Neural cell (in vitro differentiated cells): ENCODE measurements around the gene IRS1.

Source experiments
- EP300 ChIP-seq: fragments of 450-650 bp; conservative IDR thresholded peaks from 2 replicates; pipeline ENCODE4 v1.6.1; 2014; ENCODE audit warnings: antibody characterized with exemption, mild to moderate bottlenecking, moderate library complexity; ENCODE audit not compliant: poor library complexity, severe bottlenecking
- EZH2 ChIP-seq: fragments of 200-600, 300-800 bp; shearing (Covaris generic), sonication (generic); IDR thresholded peaks from 2 replicates; pipeline ENCODE4 v1.6.1; 2014; ENCODE audit warnings: antibody characterized with exemption, low read length, borderline replicate concordance, mild to moderate bottlenecking; ENCODE audit not compliant: insufficient read depth, poor library complexity, severe bottlenecking
- MXI1 ChIP-seq: fragments of 450-650 bp; conservative IDR thresholded peaks from 2 replicates; pipeline ENCODE4 v1.6.1; 2014; ENCODE audit warnings: antibody characterized with exemption, mild to moderate bottlenecking; ENCODE audit not compliant: poor library complexity, severe bottlenecking
- POLR2AphosphoS5 ChIP-seq: IDR thresholded peaks from 2 replicates; pipeline ENCODE4 v1.6.1; 2012
- RAD21 ChIP-seq: fragments of 450-650 bp; conservative IDR thresholded peaks from 2 replicates; pipeline ENCODE4 v1.6.1; 2014; ENCODE audit warnings: antibody characterized with exemption, mild to moderate bottlenecking, moderate library complexity
- REST ChIP-seq: IDR thresholded peaks from 2 replicates; pipeline ENCODE4 v1.6.1; 2012; ENCODE audit warnings: borderline replicate concordance
- SMC3 ChIP-seq: fragments of 450-650 bp; conservative IDR thresholded peaks from 2 replicates; pipeline ENCODE4 v1.6.1; 2014; ENCODE audit warnings: antibody characterized with exemption, mild to moderate bottlenecking, moderate library complexity; ENCODE audit not compliant: poor library complexity
- TAF1 ChIP-seq: IDR thresholded peaks from 2 replicates; pipeline ENCODE4 v1.6.1; 2012; ENCODE audit warnings: low read depth
- TF ChIP-seq, protein P1 (sequence below): fragments of 450-650 bp; IDR thresholded peaks from 2 replicates; pipeline ENCODE4 v1.5.1; 2014; ENCODE audit warnings: antibody characterized with exemption, mild to moderate bottlenecking, moderate library complexity; ENCODE audit not compliant: poor library complexity, severe bottlenecking

- TF ChIP-seq, protein P1, sequence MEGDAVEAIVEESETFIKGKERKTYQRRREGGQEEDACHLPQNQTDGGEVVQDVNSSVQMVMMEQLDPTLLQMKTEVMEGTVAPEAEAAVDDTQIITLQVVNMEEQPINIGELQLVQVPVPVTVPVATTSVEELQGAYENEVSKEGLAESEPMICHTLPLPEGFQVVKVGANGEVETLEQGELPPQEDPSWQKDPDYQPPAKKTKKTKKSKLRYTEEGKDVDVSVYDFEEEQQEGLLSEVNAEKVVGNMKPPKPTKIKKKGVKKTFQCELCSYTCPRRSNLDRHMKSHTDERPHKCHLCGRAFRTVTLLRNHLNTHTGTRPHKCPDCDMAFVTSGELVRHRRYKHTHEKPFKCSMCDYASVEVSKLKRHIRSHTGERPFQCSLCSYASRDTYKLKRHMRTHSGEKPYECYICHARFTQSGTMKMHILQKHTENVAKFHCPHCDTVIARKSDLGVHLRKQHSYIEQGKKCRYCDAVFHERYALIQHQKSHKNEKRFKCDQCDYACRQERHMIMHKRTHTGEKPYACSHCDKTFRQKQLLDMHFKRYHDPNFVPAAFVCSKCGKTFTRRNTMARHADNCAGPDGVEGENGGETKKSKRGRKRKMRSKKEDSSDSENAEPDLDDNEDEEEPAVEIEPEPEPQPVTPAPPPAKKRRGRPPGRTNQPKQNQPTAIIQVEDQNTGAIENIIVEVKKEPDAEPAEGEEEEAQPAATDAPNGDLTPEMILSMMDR, result peak; percentile 82
- TF ChIP-seq POLR2AphosphoS5 (no peak), EZH2 (no peak), EP300 (no peak), RAD21 (peak; percentile 82), MXI1 (no peak), SMC3 (peak; percentile 80), TAF1 (no peak), REST (no peak)
Observed at GRCh38 chr2:226802573-226802972, 3.0 kb upstream of the IRS1 start.
